22Rv1 (cell line): Measurements from ENCODE around the gene PRKACB.

Experiments used
- ZFX ChIP-seq: fragments of 450-650 bp; IDR thresholded peaks from 2 replicates; pipeline ENCODE4 v1.6.1; 2017; ENCODE audit warnings: antibody characterized with exemption, borderline replicate concordance
- TF ChIP-seq, protein P1 (sequence below): fragments of 450-650 bp; IDR thresholded peaks from 2 replicates; pipeline ENCODE4 v1.5.1; 2017; ENCODE audit warnings: mild to moderate bottlenecking

DNA sequence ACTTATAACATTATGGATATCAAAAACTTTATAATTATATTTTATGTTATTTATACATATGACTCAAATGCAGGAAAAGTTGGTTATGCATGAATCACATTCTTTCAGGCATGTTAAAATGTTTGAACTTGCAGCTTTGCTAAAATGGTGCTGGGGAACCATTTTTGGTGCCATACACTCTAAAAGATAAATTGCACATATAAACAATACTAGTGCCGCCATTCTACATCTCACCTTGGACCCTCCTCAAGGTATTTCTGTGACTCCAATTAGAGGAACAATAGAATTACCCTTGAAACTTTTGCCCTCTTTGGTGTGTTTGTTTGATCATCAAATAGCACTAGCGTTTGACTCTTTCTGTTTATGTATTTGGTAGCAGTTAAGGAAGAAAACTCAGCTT, 997 bp downstream of the PRKACB start:
- TF ChIP-seq, protein P1, sequence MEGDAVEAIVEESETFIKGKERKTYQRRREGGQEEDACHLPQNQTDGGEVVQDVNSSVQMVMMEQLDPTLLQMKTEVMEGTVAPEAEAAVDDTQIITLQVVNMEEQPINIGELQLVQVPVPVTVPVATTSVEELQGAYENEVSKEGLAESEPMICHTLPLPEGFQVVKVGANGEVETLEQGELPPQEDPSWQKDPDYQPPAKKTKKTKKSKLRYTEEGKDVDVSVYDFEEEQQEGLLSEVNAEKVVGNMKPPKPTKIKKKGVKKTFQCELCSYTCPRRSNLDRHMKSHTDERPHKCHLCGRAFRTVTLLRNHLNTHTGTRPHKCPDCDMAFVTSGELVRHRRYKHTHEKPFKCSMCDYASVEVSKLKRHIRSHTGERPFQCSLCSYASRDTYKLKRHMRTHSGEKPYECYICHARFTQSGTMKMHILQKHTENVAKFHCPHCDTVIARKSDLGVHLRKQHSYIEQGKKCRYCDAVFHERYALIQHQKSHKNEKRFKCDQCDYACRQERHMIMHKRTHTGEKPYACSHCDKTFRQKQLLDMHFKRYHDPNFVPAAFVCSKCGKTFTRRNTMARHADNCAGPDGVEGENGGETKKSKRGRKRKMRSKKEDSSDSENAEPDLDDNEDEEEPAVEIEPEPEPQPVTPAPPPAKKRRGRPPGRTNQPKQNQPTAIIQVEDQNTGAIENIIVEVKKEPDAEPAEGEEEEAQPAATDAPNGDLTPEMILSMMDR: no peak
- no peak for TF ChIP-seq ZFX
